B cell (primary cell): ENCODE measurements around the gene KPNB1. TPM values are rescaled to one million over a fixed set of nuclear protein-coding genes. Genes with fewer than 3 reads are reported as not detected.
A peak's percentile ranks its signal among the peaks of the same experiment; 100 is the strongest.

Experiments
- ATAC-seq: fragments of 200-7000 bp; cut with Tn5 transposase; one replicate; pipeline ENCODE4 v1.10.0; 2021; ENCODE audit warnings: low read depth, mild to moderate bottlenecking, moderate number of reproducible peaks, moderate library complexity
- CTCF ChIA-PET: fragments of 350-600 bp; sonication (Branson Sonifier 250); formaldehyde crosslinking; loops from one replicate; lab custom pipeline; 2021; ENCODE audit warnings: antibody characterized with exemption, inconsistent platforms; lab: Charles Lee
- POLR2A ChIA-PET: fragments of 350-600 bp; sonication (Branson Sonifier 250); formaldehyde crosslinking; loops from one replicate; lab custom pipeline; 2021; ENCODE audit warnings: antibody characterized with exemption; lab: Charles Lee
- DNase-seq: peaks from one replicate; pipeline ENCODE4 v3.0.0; 2013
- H2AFZ ChIP-seq: 2 replicates; pipeline ENCODE4 v1.6.1; 2012; ENCODE audit warnings: mild to moderate bottlenecking, low read depth, low read length; ENCODE audit not compliant: insufficient read depth, poor library complexity, severe bottlenecking
- H3K27ac ChIP-seq, 2 donors: 1 replicate in 1 of 2; 2 replicates in 1 of 2; pipeline ENCODE4 v1.5.1; 2012 to 2013; ENCODE audit warnings: low read length in 2 of 2, mild to moderate bottlenecking in 2 of 2, moderate library complexity in 1 of 2
- H3K27me3 ChIP-seq, 4 experiments: fragments of 200-600 bp in 1 of 4; sonication (generic) in 1 of 4; replicated peaks in 1 of 4; 1 replicate in 2 of 4; 2 replicates in 2 of 4; pipeline versions ENCODE4 v1.6.1 to v1.7.0; 2013 to 2016; ENCODE audit warnings: low read length in 3 of 4, mild to moderate bottlenecking in 2 of 4, mixed read lengths in 1 of 4, moderate library complexity in 1 of 4; ENCODE audit not compliant: insufficient read depth in 4 of 4, control insufficient read depth in 3 of 4; ENCODE audit errors: control extremely low read depth in 1 of 4
- H3K36me3 ChIP-seq, 2 experiments: replicated peaks in 1 of 2; 1 replicate in 1 of 2; 2 replicates in 1 of 2; pipeline versions ENCODE4 v1.6.1 to v1.7.1; 2013; ENCODE audit warnings: low read length in 1 of 2; ENCODE audit not compliant: insufficient read depth in 2 of 2, control insufficient read depth in 1 of 2; ENCODE audit errors: control extremely low read depth in 1 of 2, extremely low read depth in 1 of 2
- H3K4me1 ChIP-seq, 2 donors: fragments of 200-600 bp in 1 of 2; sonication (generic) in 1 of 2; 1 replicate in 1 of 2; 2 replicates in 1 of 2; pipeline versions ENCODE4 v1.5.1 to v1.6.1; 2013 to 2017; ENCODE audit warnings: low read length in 2 of 2; ENCODE audit not compliant: control insufficient read depth in 2 of 2, insufficient read depth in 2 of 2
- H3K4me2 ChIP-seq: replicated peaks from 2 replicates; pipeline ENCODE3; 2012; ENCODE audit warnings: mild to moderate bottlenecking, low read depth, low read length; ENCODE audit not compliant: poor library complexity, severe bottlenecking
- H3K4me3 ChIP-seq, 5 experiments: fragments of 200-600 bp in 1 of 5; sonication (generic) in 1 of 5; 1 replicate in 3 of 5; 2 replicates in 2 of 5; pipeline versions ENCODE4 v1.5.1 to v1.7.0; 2011 to 2016; ENCODE audit warnings: low read length in 4 of 5, mild to moderate bottlenecking in 4 of 5, low read depth in 2 of 5, control low read depth in 1 of 5, moderate library complexity in 1 of 5; ENCODE audit not compliant: insufficient read depth in 1 of 5; ENCODE audit errors: control extremely low read depth in 1 of 5, extremely low read depth in 1 of 5
- H3K79me2 ChIP-seq: fragments of 200-600 bp; sonication (generic); one replicate; pipeline ENCODE4 v1.6.0; 2016; ENCODE audit warnings: low read length; ENCODE audit not compliant: control insufficient read depth, insufficient read depth
- H3K9ac ChIP-seq: fragments of 200-600 bp; sonication (generic); 2 replicates; pipeline ENCODE4 v1.6.1; 2017; ENCODE audit warnings: mild to moderate bottlenecking, low read length, moderate library complexity
- H3K9me3 ChIP-seq, 3 donors: one replicate each; pipeline versions ENCODE4 v1.6.1 to v1.7.1; 2013; ENCODE audit warnings: low read length in 2 of 3; ENCODE audit not compliant: control insufficient read depth in 2 of 3, insufficient read depth in 1 of 3; ENCODE audit errors: control extremely low read depth in 1 of 3
- H4K20me1 ChIP-seq: 2 replicates; pipeline ENCODE4 v1.6.0; 2012; ENCODE audit warnings: mild to moderate bottlenecking, low read length; ENCODE audit not compliant: insufficient read depth, control insufficient read depth, poor library complexity, severe bottlenecking
- H3K27ac Mint-ChIP-seq: one replicate; pipeline ENCODE4 v1.8.0; 2021; ENCODE audit warnings: mixed read lengths
- H3K27me3 Mint-ChIP-seq: one replicate; pipeline ENCODE4 v1.8.0; 2021; ENCODE audit warnings: mixed read lengths
- H3K4me1 Mint-ChIP-seq: one replicate; pipeline ENCODE4 v1.8.0; 2021; ENCODE audit warnings: mixed read lengths
- H3K4me3 Mint-ChIP-seq: one replicate; pipeline ENCODE4 v1.8.0; 2021; ENCODE audit warnings: mixed read lengths
- H3K9me3 Mint-ChIP-seq: one replicate; pipeline ENCODE4 v1.8.0; 2022; ENCODE audit warnings: mixed read lengths; ENCODE audit not compliant: insufficient read depth
- CTCF ChIP-seq: fragments of 200-600 bp; IDR thresholded peaks from one replicate; pipeline ENCODE4 v1.8.0; 2022; ENCODE audit warnings: antibody characterized with exemption, mild to moderate bottlenecking
- EZH2 ChIP-seq: IDR thresholded peaks from 2 replicates; pipeline ENCODE4 v1.6.1; 2012; ENCODE audit warnings: borderline replicate concordance, low read depth, mild to moderate bottlenecking, moderate library complexity, low read length; ENCODE audit not compliant: insufficient read depth, poor library complexity, severe bottlenecking
- WGBS: methylation state at CpG from one replicate; pipeline ENCODE4 v1.1.5; 2013; ENCODE audit warnings: missing lambda C conversion rate; ENCODE audit not compliant: insufficient coverage; 5-methylcytosine and 5-hydroxymethylcytosine counted together
- intact Hi-C: fragments of 100-400 bp; cut with micrococcal nuclease; formaldehyde crosslinking; loops from one replicate; pipeline ENCODE4 v1.10.0; 2022
- polyA plus RNA-seq: library from polyadenylated mRNA; depleted of rRNA; stranded (reverse); fragments of >200 nt; gene quantifications from 2 replicates; pipeline ENCODE4 v1.2.3, GENCODE V29; 2012
- total RNA-seq, 2 donors: library from RNA; stranded (reverse); fragments of 120-200 nt in 1 of 2; gene quantifications; 1 replicate in 1 of 2; 2 replicates in 1 of 2; pipeline versions ENCODE4 v1.2.3 to v1.2.4, GENCODE V29; 2013 to 2022

Gene KPNB1
- total and polyA plus RNA-seq, 2 donors (not counting 1 experiment from before 2014, with no cell fraction given): 60.6 to 278 TPM

- Histone ChIP-seq H3K4me2 (peak overlapping the region; percentile 68), H3K9ac (peak overlapping the region; percentile 29), H3K4me1 (peaks cover 72 to 79% of the 10 kb centered on the region in 2 donors), H3K79me2 (no peaks in the 10 kb centered on the region), H4K20me1 (no peaks in the 10 kb centered on the region), H3K27me3 (no peaks in the 10 kb centered on the region), H3K4me3 (peak overlapping the region in 1 of 5 experiments; percentile 15), H3K36me3 (no peaks in the 10 kb centered on the region), H2AFZ (peak overlapping the region; percentile 30), H3K27ac (peak overlapping the region in 1 of 2 donors; percentile 2), H3K9me3 (no peaks in the 10 kb centered on the region)
- ATAC-seq (peak; percentile 50), DNase-seq (peak; percentile 64)
- CTCF ChIA-PET: interaction anchor here (1.2 to 5.1 kb wide), 6 partner anchors 7 to 51 kb away, joined by 4 to 44 read pairs (median 6); partner anchors contain the start of gene TBX21
- Mint-ChIP-seq H3K27me3 (no peaks in the 10 kb centered on the region), H3K9me3 (no peaks in the 10 kb centered on the region), H3K27ac (peak overlapping the region; percentile 83), H3K4me1 (peaks cover 76% of the 10 kb centered on the region), H3K4me3 (peak overlapping the region; percentile 70)
- intact Hi-C loops: loop anchor here (2.0 kb wide), 2 partner anchors 15 to 19 kb away; partner anchors contain the start of gene TBX21
- WGBS: 68% methylated on average over 15 of the region's 15 CpGs
- no peak for TF ChIP-seq CTCF
- TF ChIP-seq EZH2: no peak
- POLR2A ChIA-PET: no interaction called here
Observed at GRCh38 chr17:47713980-47714700, 64.4 kb downstream of the KPNB1 start.
